Astrocyte of the cerebellum (primary cell): ENCODE data around the gene MDP1.

Experiments
- DNase-seq: peaks from one replicate; pipeline ENCODE4 v3.0.0-alpha.2; 2011; ENCODE audit warnings: low read depth
- H3K4me3 ChIP-seq: 2 replicates; pipeline ENCODE4 v1.5.1; 2011; ENCODE audit warnings: mild to moderate bottlenecking, low read depth, low read length, moderate library complexity
- CTCF ChIP-seq: IDR thresholded peaks from 2 replicates; pipeline ENCODE4 v1.5.1; 2012; ENCODE audit warnings: low read length, low read depth, moderate library complexity, mild to moderate bottlenecking; ENCODE audit errors: missing control alignments
- in situ Hi-C: cut with HindIII; loops from 2 replicates; pipeline ENCODE4 v1.10.0; 2017; ENCODE audit warnings: low sequenced_read_pairs

MDP1 gene

GRCh38 chr14:24179294-24179960 lies 36.4 kb downstream of the MDP1 start:
- in situ Hi-C loops, result no loop called here
- no peak for DNase-seq
- H3K4me3 ChIP-seq, result no peak overlapping the region
- no peak for TF ChIP-seq CTCF

DNA sequence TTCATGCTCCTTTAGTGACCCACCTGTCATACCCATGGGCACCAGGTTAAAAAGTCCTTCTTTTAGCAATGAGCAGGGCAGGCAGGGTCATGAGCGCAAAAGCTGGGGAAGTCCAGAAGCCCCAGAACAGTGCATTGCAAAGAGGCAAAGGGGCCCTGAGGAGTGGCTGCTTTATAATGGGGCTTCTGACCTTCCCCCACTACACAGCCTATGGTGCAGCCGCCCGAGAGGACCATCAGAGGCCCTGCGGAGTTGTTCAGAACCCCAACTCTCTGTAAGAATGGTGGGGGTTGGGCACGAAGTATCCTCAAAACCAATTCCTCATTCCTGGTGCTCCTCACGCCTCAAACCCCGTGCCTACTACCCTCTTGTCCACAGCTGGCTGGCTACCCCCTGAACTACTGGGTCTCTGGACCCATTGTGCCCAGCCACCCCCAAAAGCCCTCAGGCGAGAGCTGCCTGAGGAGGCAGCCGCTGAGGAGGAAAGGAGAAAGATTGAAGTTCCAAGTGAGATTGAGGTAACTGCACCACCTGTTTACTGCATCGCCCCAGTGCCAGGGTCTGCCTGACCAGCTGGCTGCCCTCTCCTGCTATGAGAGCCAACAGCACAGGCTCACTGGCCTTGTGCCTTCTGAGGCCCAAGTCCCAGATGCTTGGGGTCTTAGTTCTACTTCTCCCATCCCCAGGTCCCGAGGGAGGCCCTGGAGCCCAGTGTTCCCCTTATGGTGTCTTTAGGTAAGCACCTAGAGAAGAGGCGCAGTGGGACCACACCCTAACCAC lies 37.3 kb downstream of the MDP1 start:
- in situ Hi-C loops, result no loop called here
- H3K4me3 ChIP-seq, result no peak overlapping the region
- DNase-seq, result no peak
- TF ChIP-seq CTCF, result no peak

DNA sequence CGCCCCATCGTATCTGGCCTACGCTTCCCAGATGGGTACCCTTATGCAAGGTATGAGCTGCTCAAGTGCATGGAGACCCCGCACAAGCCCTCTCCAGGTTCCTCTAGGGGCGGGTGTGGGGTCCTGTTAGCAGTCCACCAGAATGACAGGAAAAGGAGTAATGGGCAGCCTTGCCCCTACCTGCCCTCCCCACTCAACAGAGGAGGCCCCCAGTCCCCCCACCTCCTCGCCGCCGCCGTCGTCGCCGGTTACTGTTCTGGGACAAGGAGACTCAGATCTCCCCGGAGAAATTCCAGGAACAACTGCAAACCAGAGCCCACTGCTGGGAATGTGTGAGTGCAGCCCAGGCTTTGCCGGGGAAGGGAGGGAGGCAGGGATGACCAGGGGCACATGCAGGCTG lies 38.0 kb downstream of the MDP1 start:
- no peak overlapping the region for H3K4me3 ChIP-seq
- TF ChIP-seq CTCF, result no peak
- DNase-seq, result no peak
- in situ Hi-C loops, result no loop called here

DNA sequence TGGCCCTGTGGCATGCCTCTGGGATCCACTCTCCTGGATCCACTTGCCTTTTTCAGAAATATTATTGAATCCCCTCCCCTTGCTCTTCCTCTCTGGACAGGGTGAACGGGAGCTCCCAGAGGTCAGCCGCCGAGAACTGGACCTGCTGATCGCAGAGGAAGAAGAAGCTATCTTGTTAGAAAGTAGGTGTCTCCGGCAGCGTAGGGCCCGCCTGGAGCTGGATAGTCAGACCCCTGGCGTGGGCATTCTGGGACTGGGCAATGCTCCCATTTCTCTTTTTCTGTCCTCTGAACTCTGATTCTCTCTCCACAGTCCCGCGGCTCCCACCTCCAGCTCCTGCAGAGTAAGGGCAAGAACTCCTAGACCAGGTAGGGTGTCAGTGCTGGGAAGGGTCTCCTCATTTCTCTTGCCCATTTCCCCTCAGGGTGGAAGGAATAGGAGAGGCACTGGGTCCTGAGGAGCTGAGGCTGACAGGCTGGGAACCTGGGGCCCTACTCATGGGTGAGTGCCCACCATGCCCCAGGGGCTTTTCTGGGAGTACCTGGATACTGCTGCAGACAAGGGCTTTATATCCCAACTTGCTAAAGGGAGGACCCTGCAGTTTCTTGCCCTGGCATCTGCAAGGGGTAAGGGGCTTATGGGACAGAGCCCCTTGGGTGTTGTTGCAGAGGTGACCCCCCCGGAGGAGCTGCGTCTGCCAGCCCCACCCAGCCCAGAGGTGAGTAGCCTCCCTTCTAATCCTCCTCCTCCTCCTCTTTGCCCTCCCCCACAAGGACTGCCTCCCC lies 38.6 kb downstream of the MDP1 start:
- in situ Hi-C loops, result no loop called here
- no peak for TF ChIP-seq CTCF
- no peak overlapping the region for H3K4me3 ChIP-seq
- no peak for DNase-seq

DNA sequence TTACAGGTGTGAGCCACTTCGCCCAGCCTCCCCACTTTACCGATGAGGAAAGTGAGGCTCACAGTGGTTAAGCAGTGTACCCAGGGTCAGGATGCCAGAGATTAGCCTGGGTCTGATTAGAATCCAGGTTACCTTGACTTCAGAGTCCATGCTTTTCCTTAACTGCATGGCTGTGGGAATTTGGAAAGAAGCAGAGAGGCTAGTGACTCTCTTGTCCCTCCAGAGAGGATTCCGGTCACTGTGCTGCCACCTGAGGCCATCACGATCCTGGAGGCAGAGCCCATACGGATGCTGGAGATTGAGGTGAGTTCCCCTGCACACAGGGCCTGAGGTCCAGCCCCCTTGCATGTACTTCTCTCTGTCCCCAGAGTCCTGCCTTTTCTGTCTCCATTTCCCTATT lies 39.3 kb downstream of the MDP1 start:
- no peak for DNase-seq
- H3K4me3 ChIP-seq, result no peak overlapping the region
- in situ Hi-C loops, result no loop called here
- TF ChIP-seq CTCF, result no peak

- H3K4me3 ChIP-seq, result peak overlapping the region; percentile 51
- no peak for TF ChIP-seq CTCF
- DNase-seq, result no peak
- in situ Hi-C loops, result no loop called here
Observed at GRCh38 chr14:24172871-24173281, 43.0 kb downstream of the MDP1 start.
